HL-60 (cell line): ENCODE measurements around the gene ATL3.
"Not testable (repeated sequence)": the region's sequence is repeated elsewhere in the genome, so short reads cannot be mapped to it uniquely, and the experiment has no call there.

Experiments
- DNase-seq, 2 experiments: peaks; one replicate each; pipeline ENCODE4 v3.0.0-alpha.2; 2010 to 2020; ENCODE audit warnings: low read depth in 1 of 2, low spot score in 1 of 2
- H3K27ac ChIP-seq: fragments of 250-450 bp; sonication (Bioruptor Pico); replicated peaks from 2 replicates; pipeline ENCODE4 v1.5.1; 2020; ENCODE audit warnings: mild to moderate bottlenecking, moderate library complexity
- H3K27me3 ChIP-seq: fragments of 250-450 bp; sonication (Bioruptor Pico); 2 replicates; pipeline ENCODE4 v1.5.1; 2021; ENCODE audit warnings: mild to moderate bottlenecking, moderate library complexity; ENCODE audit not compliant: insufficient read depth, poor library complexity, severe bottlenecking
- H3K4me3 ChIP-seq: replicated peaks from 2 replicates; pipeline ENCODE4 v1.5.1; 2011; ENCODE audit warnings: mild to moderate bottlenecking, control low read depth, low read length; ENCODE audit not compliant: insufficient read depth
- CTCF ChIP-seq: IDR thresholded peaks from one replicate; pipeline ENCODE4 v1.5.1; 2011; ENCODE audit warnings: low read length, control low read depth, inconsistent platforms; ENCODE audit not compliant: insufficient read depth
- GABPA ChIP-seq: IDR thresholded peaks from 2 replicates; pipeline ENCODE4 v1.6.1; 2012; ENCODE audit warnings: low read depth
- POLR2AphosphoS5 ChIP-seq: IDR thresholded peaks from 2 replicates; pipeline ENCODE4 v1.6.1; 2012; ENCODE audit warnings: low read depth
- SPI1 ChIP-seq: IDR thresholded peaks from 2 replicates; pipeline ENCODE4 v1.6.1; 2012; ENCODE audit warnings: low read depth, mild to moderate bottlenecking, borderline replicate concordance
- TF ChIP-seq, protein P1 (sequence below): IDR thresholded peaks from 2 replicates; pipeline ENCODE4 v1.6.1; 2012; ENCODE audit warnings: low read depth; ENCODE audit not compliant: insufficient replicate concordance

The ATL3 gene

GRCh38 chr11:63586451-63587166 is 84.6 kb downstream of the ATL3 start:
- no peak for DNase-seq
- TF ChIP-seq POLR2AphosphoS5: no peak
- TF ChIP-seq SPI1: no peak
- TF ChIP-seq, protein P1, sequence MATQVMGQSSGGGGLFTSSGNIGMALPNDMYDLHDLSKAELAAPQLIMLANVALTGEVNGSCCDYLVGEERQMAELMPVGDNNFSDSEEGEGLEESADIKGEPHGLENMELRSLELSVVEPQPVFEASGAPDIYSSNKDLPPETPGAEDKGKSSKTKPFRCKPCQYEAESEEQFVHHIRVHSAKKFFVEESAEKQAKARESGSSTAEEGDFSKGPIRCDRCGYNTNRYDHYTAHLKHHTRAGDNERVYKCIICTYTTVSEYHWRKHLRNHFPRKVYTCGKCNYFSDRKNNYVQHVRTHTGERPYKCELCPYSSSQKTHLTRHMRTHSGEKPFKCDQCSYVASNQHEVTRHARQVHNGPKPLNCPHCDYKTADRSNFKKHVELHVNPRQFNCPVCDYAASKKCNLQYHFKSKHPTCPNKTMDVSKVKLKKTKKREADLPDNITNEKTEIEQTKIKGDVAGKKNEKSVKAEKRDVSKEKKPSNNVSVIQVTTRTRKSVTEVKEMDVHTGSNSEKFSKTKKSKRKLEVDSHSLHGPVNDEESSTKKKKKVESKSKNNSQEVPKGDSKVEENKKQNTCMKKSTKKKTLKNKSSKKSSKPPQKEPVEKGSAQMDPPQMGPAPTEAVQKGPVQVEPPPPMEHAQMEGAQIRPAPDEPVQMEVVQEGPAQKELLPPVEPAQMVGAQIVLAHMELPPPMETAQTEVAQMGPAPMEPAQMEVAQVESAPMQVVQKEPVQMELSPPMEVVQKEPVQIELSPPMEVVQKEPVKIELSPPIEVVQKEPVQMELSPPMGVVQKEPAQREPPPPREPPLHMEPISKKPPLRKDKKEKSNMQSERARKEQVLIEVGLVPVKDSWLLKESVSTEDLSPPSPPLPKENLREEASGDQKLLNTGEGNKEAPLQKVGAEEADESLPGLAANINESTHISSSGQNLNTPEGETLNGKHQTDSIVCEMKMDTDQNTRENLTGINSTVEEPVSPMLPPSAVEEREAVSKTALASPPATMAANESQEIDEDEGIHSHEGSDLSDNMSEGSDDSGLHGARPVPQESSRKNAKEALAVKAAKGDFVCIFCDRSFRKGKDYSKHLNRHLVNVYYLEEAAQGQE: no peak
- no peak for TF ChIP-seq CTCF
- TF ChIP-seq GABPA: no peak
- no peak overlapping the region for H3K27ac ChIP-seq

GRCh38 chr11:63583357-63583677 is 87.9 kb downstream of the ATL3 start:
- DNase-seq: no peak
- Histone ChIP-seq H3K4me3 (no peak overlapping the region), H3K27me3 (no peaks in the 10 kb centered on the region), H3K27ac (no peak overlapping the region)
- TF ChIP-seq SPI1 (no peak), GABPA (no peak), POLR2AphosphoS5 (no peak), CTCF (no peak)

More at GRCh38 chr11:63586451-63587166, 84.6 kb downstream of the ATL3 start:
- no peak overlapping the region for H3K4me3 ChIP-seq
- H3K27me3 ChIP-seq: no peaks in the 10 kb centered on the region

GRCh38 chr11:63581224-63581623 is 90.0 kb downstream of the ATL3 start:
- H3K4me3 ChIP-seq, H3K27ac ChIP-seq, H3K27me3 ChIP-seq, DNase-seq: not testable (repeated sequence)

DNA sequence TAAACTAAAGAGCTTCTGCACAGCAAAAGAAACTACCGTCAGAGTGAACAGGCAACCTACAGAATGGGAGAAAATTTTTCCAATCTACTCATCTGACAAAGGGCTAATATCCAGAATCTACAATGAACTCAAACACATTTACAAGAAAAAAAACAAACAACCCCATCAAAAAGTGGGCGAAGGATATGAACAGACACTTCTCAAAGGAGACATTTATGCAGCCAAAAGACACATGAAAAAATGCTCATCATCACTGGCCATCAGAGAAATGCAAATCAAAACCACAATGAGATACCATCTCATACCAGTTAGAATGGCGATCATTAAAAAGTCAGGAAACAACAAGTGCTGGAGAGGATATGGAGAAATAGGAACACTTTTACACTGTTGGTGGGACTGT is 92.3 kb downstream of the ATL3 start:
- H3K4me3 ChIP-seq, H3K27me3 ChIP-seq, H3K27ac ChIP-seq, DNase-seq: not testable (repeated sequence)

- H3K27ac ChIP-seq: no peak overlapping the region
- no peaks in the 10 kb centered on the region for H3K27me3 ChIP-seq
- H3K4me3 ChIP-seq: no peak overlapping the region
- no peak for DNase-seq
- TF ChIP-seq CTCF: no peak
- TF ChIP-seq, protein P1: no peak
Measured at GRCh38 chr11:63574856-63575602, 96.1 kb downstream of the ATL3 start.
